A673 (cell line): Measurements from ENCODE around the gene CMYA5.

ENCODE experiments used
- CTCF ChIP-seq: fragments of 300-800, 200-600 bp; sonication (generic); conservative IDR thresholded peaks from 2 replicates; pipeline ENCODE4 v1.5.1; 2017; ENCODE audit warnings: low read depth, mild to moderate bottlenecking, antibody characterized with exemption, low read length, moderate library complexity, mixed read lengths
- EZH2 ChIP-seq: fragments of 200-600 bp; sonication (generic); IDR thresholded peaks from 2 replicates; pipeline ENCODE4 v1.6.1; 2017; ENCODE audit warnings: borderline replicate concordance, low read depth, mild to moderate bottlenecking, mixed read lengths, antibody characterized with exemption, low read length; ENCODE audit not compliant: poor library complexity, severe bottlenecking

GRCh38 chr5:79697222-79698170 is 7.9 kb downstream of the CMYA5 start:
- TF ChIP-seq EZH2 (no peak), CTCF (no peak)
